ENCODE results near the gene RNLS. TPM values are rescaled to one million over a fixed set of nuclear protein-coding genes. Genes with fewer than 3 reads are reported as not detected.

Gene RNLS
- total and polyA plus RNA-seq, 2 of the 4 experiments (the other 2 are of a cell fraction), result 4.5 to 7.0 TPM

DNA sequence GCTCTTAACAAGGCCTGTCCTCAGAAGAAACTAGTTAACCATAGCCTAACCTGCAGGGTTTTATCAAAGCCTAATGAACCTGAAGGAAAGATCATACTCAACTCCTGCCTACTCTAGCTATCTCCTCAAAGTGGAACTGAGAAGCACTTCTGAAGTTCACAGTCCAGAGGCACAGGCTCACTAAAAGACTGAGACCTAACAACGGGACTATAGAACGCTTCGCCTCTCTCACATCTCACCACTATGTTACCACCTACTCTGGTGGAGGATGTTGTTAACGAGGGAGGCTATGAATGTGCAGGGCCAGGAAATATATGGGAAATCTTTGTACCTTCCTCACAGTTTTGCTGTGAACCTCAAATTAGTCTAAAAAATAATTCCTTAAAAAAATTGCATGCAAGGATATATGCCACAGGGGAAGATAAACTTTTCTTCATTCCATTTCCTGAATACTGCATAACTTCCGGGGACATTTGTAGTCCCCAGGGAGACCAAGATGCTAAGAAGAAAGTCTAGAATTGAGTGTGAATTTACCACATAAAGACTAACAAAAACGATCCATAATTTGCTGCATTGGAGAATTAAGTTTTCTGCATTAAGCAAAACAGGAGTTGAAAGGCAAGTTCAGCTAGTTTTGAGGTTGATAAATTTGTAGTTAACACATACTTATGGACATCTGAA is 25.1 kb upstream of the RNLS start:
- H4K91ac ChIP-seq (ENCODE audit: insufficient read depth, low read depth, low read length), result no peak overlapping the region
- CTCF ChIA-PET, result no interaction called here
- no peaks in the 10 kb centered on the region for H3K9me1 ChIP-seq (ENCODE audit: insufficient read depth, low read length)
- no CpG with 5 or more reads among the region's 6 CpGs for WGBS, 2 experiments (ENCODE audit: extremely low coverage in 2 of 2, insufficient read length in 1 of 2)
- H4K20me1 ChIP-seq (ENCODE audit: insufficient read depth, low read length), result no peaks in the 10 kb centered on the region
- dilution Hi-C loops (cut with HindIII; ENCODE audit: low sequenced_read_pairs, unreplicated experiment), result no loop called here
- no peak overlapping the region for H4K5ac ChIP-seq (ENCODE audit: low read depth, low read length)
- no peak for ATAC-seq (ENCODE audit: low read depth)
- peaks cover 11% of the 10 kb centered on the region; the same call in 1 of the 2 replicates for H3K27me3 ChIP-seq (ENCODE audit: control insufficient read depth, insufficient read depth, low read length)
- DNase-seq, result no peak
- H3K14ac ChIP-seq (replicated peaks; ENCODE audit: low read depth, low read length), result no peak overlapping the region
- H2AK5ac ChIP-seq (ENCODE audit: low read depth, low read length), result no peak overlapping the region
- H2BK5ac ChIP-seq (ENCODE audit: low read depth, low read length, poor library complexity, severe bottlenecking), result no peak overlapping the region
- no peak overlapping the region for H3K4ac ChIP-seq (ENCODE audit: low read depth, low read length)
- H2BK20ac ChIP-seq (ENCODE audit: low read depth, low read length), result no peak overlapping the region
- no TSS peak for BruUV-seq (replicated peaks)
- no peaks in the 10 kb centered on the region for H3K9me3 ChIP-seq (ENCODE audit: control insufficient read depth, insufficient read depth, low read length)
- POLR2A ChIA-PET (ENCODE audit: unreplicated experiment), result no interaction called here
- H2BK15ac ChIP-seq (ENCODE audit: low read depth, low read length), result no peak overlapping the region
- H3K4me2 ChIP-seq (ENCODE audit: low read depth, low read length), result no peak overlapping the region
- no peak overlapping the region for H2AFZ ChIP-seq (replicated peaks; ENCODE audit: low read length, poor library complexity)
- no peak overlapping the region for H3K18ac ChIP-seq (ENCODE audit: low read depth, low read length)
- no peaks in the 10 kb centered on the region for H3K36me3 ChIP-seq (ENCODE audit: control insufficient read depth, insufficient read depth, low read length)
- H3K4me1 ChIP-seq (ENCODE audit: control insufficient read depth, insufficient read depth, low read length), result no peaks in the 10 kb centered on the region
- no peak overlapping the region for H3K9ac ChIP-seq (ENCODE audit: low read depth, low read length)
- H3K79me1 ChIP-seq (ENCODE audit: low read depth in 1 of 2, low read length in 2 of 2), result no peaks in the 10 kb centered on the region
- no peak overlapping the region for H4K8ac ChIP-seq (ENCODE audit: low read depth in 2 of 2, low read length in 2 of 2)
- no peak overlapping the region for H3K27ac ChIP-seq (ENCODE audit: insufficient read depth, low read length)
- no peak overlapping the region for H3K4me3 ChIP-seq (ENCODE audit: insufficient read depth, low read depth, low read length)
- intact Hi-C loops (cut with micrococcal nuclease), result no loop called here
- no peak for TF ChIP-seq MAZ (IDR thresholded peaks at IDR 0.05; ENCODE audit: borderline replicate concordance, low read depth, low read length)
- TF ChIP-seq, protein P1, sequence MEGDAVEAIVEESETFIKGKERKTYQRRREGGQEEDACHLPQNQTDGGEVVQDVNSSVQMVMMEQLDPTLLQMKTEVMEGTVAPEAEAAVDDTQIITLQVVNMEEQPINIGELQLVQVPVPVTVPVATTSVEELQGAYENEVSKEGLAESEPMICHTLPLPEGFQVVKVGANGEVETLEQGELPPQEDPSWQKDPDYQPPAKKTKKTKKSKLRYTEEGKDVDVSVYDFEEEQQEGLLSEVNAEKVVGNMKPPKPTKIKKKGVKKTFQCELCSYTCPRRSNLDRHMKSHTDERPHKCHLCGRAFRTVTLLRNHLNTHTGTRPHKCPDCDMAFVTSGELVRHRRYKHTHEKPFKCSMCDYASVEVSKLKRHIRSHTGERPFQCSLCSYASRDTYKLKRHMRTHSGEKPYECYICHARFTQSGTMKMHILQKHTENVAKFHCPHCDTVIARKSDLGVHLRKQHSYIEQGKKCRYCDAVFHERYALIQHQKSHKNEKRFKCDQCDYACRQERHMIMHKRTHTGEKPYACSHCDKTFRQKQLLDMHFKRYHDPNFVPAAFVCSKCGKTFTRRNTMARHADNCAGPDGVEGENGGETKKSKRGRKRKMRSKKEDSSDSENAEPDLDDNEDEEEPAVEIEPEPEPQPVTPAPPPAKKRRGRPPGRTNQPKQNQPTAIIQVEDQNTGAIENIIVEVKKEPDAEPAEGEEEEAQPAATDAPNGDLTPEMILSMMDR (conservative IDR thresholded peaks at IDR 0.05; ENCODE audit: low read depth, low read length), result no peak
- TF ChIP-seq RCOR1 (IDR thresholded peaks at IDR 0.05; ENCODE audit: insufficient replicate concordance, low read length), result no peak
- TF ChIP-seq, protein P2, sequence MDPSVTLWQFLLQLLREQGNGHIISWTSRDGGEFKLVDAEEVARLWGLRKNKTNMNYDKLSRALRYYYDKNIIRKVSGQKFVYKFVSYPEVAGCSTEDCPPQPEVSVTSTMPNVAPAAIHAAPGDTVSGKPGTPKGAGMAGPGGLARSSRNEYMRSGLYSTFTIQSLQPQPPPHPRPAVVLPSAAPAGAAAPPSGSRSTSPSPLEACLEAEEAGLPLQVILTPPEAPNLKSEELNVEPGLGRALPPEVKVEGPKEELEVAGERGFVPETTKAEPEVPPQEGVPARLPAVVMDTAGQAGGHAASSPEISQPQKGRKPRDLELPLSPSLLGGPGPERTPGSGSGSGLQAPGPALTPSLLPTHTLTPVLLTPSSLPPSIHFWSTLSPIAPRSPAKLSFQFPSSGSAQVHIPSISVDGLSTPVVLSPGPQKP (IDR thresholded peaks at IDR 0.05; ENCODE audit: borderline replicate concordance, low read depth, low read length), result no peak
- TF ChIP-seq RAD21 (IDR thresholded peaks at IDR 0.05; ENCODE audit: low read length), result no peak
- no peak for TF ChIP-seq RFX5 (IDR thresholded peaks at IDR 0.05; ENCODE audit: low read depth, low read length)
- no peak for TF ChIP-seq MAFK (IDR thresholded peaks at IDR 0.05; ENCODE audit: low read depth, low read length)
- no peak for TF ChIP-seq USF2 (IDR thresholded peaks at IDR 0.05; ENCODE audit: low read depth, low read length)
- no peak for TF ChIP-seq SMC3 (IDR thresholded peaks at IDR 0.05; ENCODE audit: low read depth, low read length)
- no peak for TF ChIP-seq MXI1 (IDR thresholded peaks at IDR 0.05; ENCODE audit: borderline replicate concordance, low read depth, low read length)
- no peak for TF ChIP-seq CEBPB (IDR thresholded peaks at IDR 0.05; ENCODE audit: low read depth, low read length)
- no peak for TF ChIP-seq BHLHE40 (IDR thresholded peaks at IDR 0.05; ENCODE audit: low read depth, low read length)
- TF ChIP-seq CHD1 (IDR thresholded peaks at IDR 0.05; ENCODE audit: low read depth, low read length), result no peak
- H3K23ac ChIP-seq (ENCODE audit: low read depth, low read length), result no peak overlapping the region
- no peak overlapping the region for H2AK9ac ChIP-seq (replicated peaks; ENCODE audit: low read depth, low read length, poor library complexity)
- no peak overlapping the region for H2BK120ac ChIP-seq (ENCODE audit: low read depth, low read length)
- in situ Hi-C loops (cut with MboI; ENCODE audit: low sequenced_read_pairs), result no loop called here
- H3K56ac ChIP-seq (ENCODE audit: extremely low read depth, insufficient read depth, low read length), result no peak overlapping the region

All from IMR-90 (cell line).